A549 (cell line): ENCODE results near the gene TSR3. TPM values are rescaled to one million over a fixed set of nuclear protein-coding genes. Genes with fewer than 3 reads are reported as not detected.
A peak's percentile ranks its signal among the peaks of the same experiment; 100 is the strongest.

Experiments used
- ATAC-seq, 2 experiments: fragments of 200-7000 bp in 1 of 2; fragments of >200 bp in 1 of 2; cut with Nextera tagmentation in 1 of 2; cut with Tn5 transposase in 1 of 2; 3 replicates each; pipeline versions ENCODE4 v1.8.0 to v1.9.1; 2018 to 2020; ENCODE audit warnings: mild to moderate bottlenecking in 1 of 2, moderate library complexity in 1 of 2
- CTCF ChIA-PET: fragments of 300-600 bp; sonication (Branson Sonifier 250); formaldehyde crosslinking; extraction: SDS; loops from one replicate; lab custom pipeline; 2021; ENCODE audit warnings: antibody characterized with exemption, inconsistent platforms; lab: Yijun Ruan, JAX
- POLR2A ChIA-PET: fragments of 350-600 bp; formaldehyde crosslinking; extraction: SDS; loops from one replicate; lab custom pipeline; 2021; ENCODE audit warnings: antibody characterized with exemption, inconsistent platforms; lab: Yijun Ruan, JAX
- DNase-seq, 2 experiments: peaks; one replicate each; pipeline versions ENCODE4 v3.0.0 to v3.0.0-alpha.2; 2011 to 2016; ENCODE audit warnings: low read depth in 1 of 2, low spot score in 1 of 2
- FAIRE-seq: peaks from 2 replicates; lab custom pipeline; 2011; peaks lifted over from hg19 to GRCh38; lab: Jason Lieb, UNC
- H3K27ac ChIP-seq, 2 experiments: fragments of >200 bp; sonication (Bioruptor Twin); formaldehyde crosslinking; 3 replicates each; pipeline ENCODE4 v1.5.1; 2016 to 2017
- H3K4me1 ChIP-seq: fragments of >200 bp; sonication (Bioruptor Twin); formaldehyde crosslinking; 3 replicates; pipeline ENCODE4 v1.6.1; 2016
- H3K4me2 ChIP-seq: fragments of >200 bp; sonication (Bioruptor Twin); formaldehyde crosslinking; 3 replicates; pipeline ENCODE4 v1.6.1; 2016
- H3K4me3 ChIP-seq: fragments of >200 bp; sonication (Bioruptor Twin); formaldehyde crosslinking; 3 replicates; pipeline ENCODE4 v1.5.1; 2016
- H3K9me3 ChIP-seq: fragments of >200 bp; sonication (Bioruptor Twin); formaldehyde crosslinking; 3 replicates; pipeline ENCODE4 v1.6.1; 2016
- CBX2 ChIP-seq: fragments of 200-600 bp; sonication (generic); IDR thresholded peaks from 2 replicates; pipeline ENCODE4 v1.6.1; 2016; ENCODE audit warnings: low read depth, mild to moderate bottlenecking, borderline replicate concordance
- CHD2 ChIP-seq: fragments of 150-350 bp; IDR thresholded peaks from 2 replicates; pipeline ENCODE4 v1.6.1; 2014; ENCODE audit warnings: low read length; ENCODE audit not compliant: partially characterized antibody
- CHD4 ChIP-seq: fragments of 200-600 bp; sonication (generic); IDR thresholded peaks from 2 replicates; pipeline ENCODE4 v1.6.1; 2016; ENCODE audit warnings: antibody characterized with exemption, mild to moderate bottlenecking, borderline replicate concordance
- FOSB ChIP-seq: fragments of 250-450 bp; sonication (Bioruptor Pico); IDR thresholded peaks from 2 replicates; pipeline ENCODE4 v1.5.0; 2020; ENCODE audit warnings: mild to moderate bottlenecking, moderate library complexity
- GATA3 ChIP-seq: IDR thresholded peaks from 2 replicates; pipeline ENCODE4 v1.6.1; 2012; ENCODE audit warnings: borderline replicate concordance
- JUNB ChIP-seq: fragments of >200 bp; sonication (Bioruptor Twin); formaldehyde crosslinking; IDR thresholded peaks from 2 replicates; pipeline ENCODE4 v1.6.1; 2016
- NPAS2 ChIP-seq: fragments of 250-450 bp; sonication (Bioruptor Pico); IDR thresholded peaks from 2 replicates; pipeline ENCODE4 v1.8.0; 2022; ENCODE audit warnings: mild to moderate bottlenecking, moderate library complexity, borderline replicate concordance
- PHF8 ChIP-seq: fragments of 200-600 bp; sonication (generic); IDR thresholded peaks from 2 replicates; pipeline ENCODE4 v1.6.1; 2016; ENCODE audit warnings: low read depth, mild to moderate bottlenecking, antibody characterized with exemption, moderate library complexity, borderline replicate concordance
- RAD21 ChIP-seq, 2 experiments: fragments of >200 bp in 1 of 2; sonication (Bioruptor Twin) in 1 of 2; formaldehyde crosslinking in 1 of 2; IDR thresholded peaks in 1 of 2; conservative IDR thresholded peaks in 1 of 2; 2 replicates in 1 of 2; 3 replicates in 1 of 2; pipeline ENCODE4 v1.6.1; 2012 to 2018; ENCODE audit warnings: inconsistent platforms in 1 of 2
- RCOR1 ChIP-seq: fragments of 150-350 bp; IDR thresholded peaks from 2 replicates; pipeline ENCODE4 v1.6.1; 2014; ENCODE audit warnings: antibody characterized with exemption, low read length, low read depth
- RFX5 ChIP-seq: fragments of 450-650 bp; IDR thresholded peaks from 2 replicates; pipeline ENCODE4 v1.7.1; 2014; ENCODE audit warnings: antibody characterized with exemption, mild to moderate bottlenecking, moderate library complexity
- SMC3 ChIP-seq: fragments of >200 bp; sonication (Bioruptor Twin); formaldehyde crosslinking; IDR thresholded peaks from 3 replicates; pipeline ENCODE4 v1.6.1; 2018; ENCODE audit warnings: inconsistent platforms
- TP53 ChIP-seq: fragments of 250-450 bp; sonication (Bioruptor Pico); IDR thresholded peaks from 2 replicates; pipeline ENCODE4 v1.5.0; 2021; ENCODE audit warnings: mild to moderate bottlenecking, moderate library complexity
- ZNF302 ChIP-seq: fragments of 250-450 bp; sonication (Bioruptor Pico); IDR thresholded peaks from 2 replicates; pipeline ENCODE4 v1.9.0; 2021; ENCODE audit warnings: inconsistent platforms, mild to moderate bottlenecking, moderate library complexity
- WGBS: methylation state at CpG from one replicate; pipeline ENCODE4 v1.1.6; 2017; ENCODE audit errors: missing lambda C conversion rate; 5-methylcytosine and 5-hydroxymethylcytosine counted together
- polyA plus RNA-seq, 4 experiments: library from polyadenylated mRNA; depleted of rRNA in 3 of 4; stranded (reverse); fragments of >200 nt; fragmentation: RNase III in 1 of 4; extraction: RNeasy Plus Mini Kit Qiagen cat#74134 plus additional on column Dnase treatment in 1 of 4; gene quantifications; 2 replicates in 3 of 4; 3 replicates in 1 of 4; pipeline ENCODE4 v1.2.3, GENCODE V29; 2011 to 2017
- TF ChIP-seq, protein P1 (sequence below): fragments of >200 bp; sonication (Bioruptor Twin); formaldehyde crosslinking; IDR thresholded peaks from 2 replicates; pipeline ENCODE4 v1.6.1; 2016
- TF ChIP-seq, protein P2 (sequence below): IDR thresholded peaks from 2 replicates; pipeline ENCODE4 v1.6.1; 2012; ENCODE audit warnings: low read depth, borderline replicate concordance
- TF ChIP-seq, protein P3 (sequence below): fragments of 250-450 bp; sonication (Bioruptor Pico); IDR thresholded peaks from 2 replicates; pipeline ENCODE4 v1.5.0; 2021; ENCODE audit warnings: mild to moderate bottlenecking, moderate library complexity, borderline replicate concordance
- TF ChIP-seq, protein P4 (sequence below): fragments of 200-600 bp; sonication (generic); IDR thresholded peaks from 2 replicates; pipeline ENCODE4 v1.6.1; 2016; ENCODE audit warnings: antibody characterized with exemption, mild to moderate bottlenecking, moderate library complexity

Gene TSR3
- polyA plus RNA-seq, 2 of the 4 experiments (the other 2 are of a cell fraction) = 32.6 to 52.3 TPM

DNA sequence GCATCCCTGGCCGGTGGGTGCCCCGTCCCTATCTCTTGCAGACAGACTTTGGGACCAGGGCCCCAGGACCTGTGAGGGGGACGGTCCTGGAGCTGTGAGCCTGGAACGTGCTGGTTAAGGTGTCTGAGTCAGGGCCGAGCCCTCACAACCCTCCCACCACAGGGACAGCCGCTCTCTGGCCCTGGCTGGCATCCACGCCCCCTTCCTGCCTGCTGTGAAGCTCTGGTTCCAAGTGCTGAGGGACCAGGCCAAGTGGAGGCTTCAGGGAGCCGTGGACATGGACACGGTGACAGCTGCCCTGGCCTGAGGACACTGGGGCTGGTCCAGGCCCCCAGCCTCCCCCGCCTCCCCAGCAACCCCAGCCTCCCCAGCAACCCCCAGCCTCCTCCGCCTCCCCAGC lies 6.6 kb downstream of the TSR3 start (continued):
- TF ChIP-seq PHF8 = no peak
- TF ChIP-seq, all 56 proteins: peak for 0

DNA sequence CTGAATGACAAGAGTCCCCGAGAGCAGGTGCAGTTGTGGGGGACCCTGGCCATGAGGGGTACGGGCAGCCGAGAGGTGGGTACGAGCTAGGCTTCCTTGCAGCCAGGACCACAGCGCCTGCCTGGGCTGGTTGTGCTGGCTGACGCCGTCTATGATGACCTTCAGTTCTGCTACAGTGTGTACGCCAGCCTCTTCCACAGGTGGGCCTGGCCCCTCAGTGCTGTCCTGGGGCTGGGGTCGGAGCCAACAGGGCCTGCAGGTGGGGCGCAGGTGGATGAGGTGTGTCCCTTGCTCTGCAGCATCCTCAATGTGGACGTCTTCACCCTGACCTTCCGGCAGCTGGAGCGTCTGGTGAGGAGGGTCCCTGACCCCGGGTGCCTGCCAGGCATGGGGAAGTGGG lies 7.2 kb downstream of the TSR3 start:
- ChIA-PET CTCF (interaction anchor here (0.8 to 9.4 kb wide), 5 partner anchors 8 to 401 kb away, joined by 3 to 78 read pairs (median 4); partner anchors contain the start of gene UQCC4), POLR2A (interaction anchor here (0.5 to 1.6 kb wide), 2 partner anchors 39 to 64 kb away, joined by 3 read pairs; no protein-coding TSS in a partner anchor)
- Histone ChIP-seq H3K4me1 (peaks cover 11% of the 10 kb centered on the region), H3K4me2 (no peak overlapping the region), H3K27ac (no peak overlapping the region), H3K9me3 (no peaks in the 10 kb centered on the region), H3K4me3 (no peak overlapping the region)
- FAIRE-seq (no peak), ATAC-seq (no peak), DNase-seq (no peak)
- TF ChIP-seq NPAS2 (no peak), CBX2 (no peak), CHD2 (no peak), RFX5 (no peak), FOSB (CRISPR knock-in tag) (no peak), GATA3 (no peak), TP53 (no peak), CHD4 (no peak), RCOR1 (no peak), RAD21 (conservative IDR thresholded peaks at IDR 0.05 in 1 of 2, IDR thresholded peaks at IDR 0.05 in 1 of 2) (no peak), JUNB (no peak), SMC3 (no peak), ZNF302 (CRISPR knock-in tag) (no peak)
- TF ChIP-seq, protein P1, sequence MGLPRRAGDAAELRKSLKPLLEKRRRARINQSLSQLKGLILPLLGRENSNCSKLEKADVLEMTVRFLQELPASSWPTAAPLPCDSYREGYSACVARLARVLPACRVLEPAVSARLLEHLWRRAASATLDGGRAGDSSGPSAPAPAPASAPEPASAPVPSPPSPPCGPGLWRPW = no peak
- TF ChIP-seq, protein P2, sequence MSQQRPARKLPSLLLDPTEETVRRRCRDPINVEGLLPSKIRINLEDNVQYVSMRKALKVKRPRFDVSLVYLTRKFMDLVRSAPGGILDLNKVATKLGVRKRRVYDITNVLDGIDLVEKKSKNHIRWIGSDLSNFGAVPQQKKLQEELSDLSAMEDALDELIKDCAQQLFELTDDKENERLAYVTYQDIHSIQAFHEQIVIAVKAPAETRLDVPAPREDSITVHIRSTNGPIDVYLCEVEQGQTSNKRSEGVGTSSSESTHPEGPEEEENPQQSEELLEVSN = no peak
- TF ChIP-seq, protein P3, sequence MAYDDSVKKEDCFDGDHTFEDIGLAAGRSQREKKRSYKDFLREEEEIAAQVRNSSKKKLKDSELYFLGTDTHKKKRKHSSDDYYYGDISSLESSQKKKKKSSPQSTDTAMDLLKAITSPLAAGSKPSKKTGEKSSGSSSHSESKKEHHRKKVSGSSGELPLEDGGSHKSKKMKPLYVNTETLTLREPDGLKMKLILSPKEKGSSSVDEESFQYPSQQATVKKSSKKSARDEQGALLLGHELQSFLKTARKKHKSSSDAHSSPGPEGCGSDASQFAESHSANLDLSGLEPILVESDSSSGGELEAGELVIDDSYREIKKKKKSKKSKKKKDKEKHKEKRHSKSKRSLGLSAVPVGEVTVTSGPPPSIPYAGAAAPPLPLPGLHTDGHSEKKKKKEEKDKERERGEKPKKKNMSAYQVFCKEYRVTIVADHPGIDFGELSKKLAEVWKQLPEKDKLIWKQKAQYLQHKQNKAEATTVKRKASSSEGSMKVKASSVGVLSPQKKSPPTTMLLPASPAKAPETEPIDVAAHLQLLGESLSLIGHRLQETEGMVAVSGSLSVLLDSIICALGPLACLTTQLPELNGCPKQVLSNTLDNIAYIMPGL (CRISPR knock-in tag) = no peak
- 80% methylated on average over 12 of the region's 14 CpGs for WGBS

DNA sequence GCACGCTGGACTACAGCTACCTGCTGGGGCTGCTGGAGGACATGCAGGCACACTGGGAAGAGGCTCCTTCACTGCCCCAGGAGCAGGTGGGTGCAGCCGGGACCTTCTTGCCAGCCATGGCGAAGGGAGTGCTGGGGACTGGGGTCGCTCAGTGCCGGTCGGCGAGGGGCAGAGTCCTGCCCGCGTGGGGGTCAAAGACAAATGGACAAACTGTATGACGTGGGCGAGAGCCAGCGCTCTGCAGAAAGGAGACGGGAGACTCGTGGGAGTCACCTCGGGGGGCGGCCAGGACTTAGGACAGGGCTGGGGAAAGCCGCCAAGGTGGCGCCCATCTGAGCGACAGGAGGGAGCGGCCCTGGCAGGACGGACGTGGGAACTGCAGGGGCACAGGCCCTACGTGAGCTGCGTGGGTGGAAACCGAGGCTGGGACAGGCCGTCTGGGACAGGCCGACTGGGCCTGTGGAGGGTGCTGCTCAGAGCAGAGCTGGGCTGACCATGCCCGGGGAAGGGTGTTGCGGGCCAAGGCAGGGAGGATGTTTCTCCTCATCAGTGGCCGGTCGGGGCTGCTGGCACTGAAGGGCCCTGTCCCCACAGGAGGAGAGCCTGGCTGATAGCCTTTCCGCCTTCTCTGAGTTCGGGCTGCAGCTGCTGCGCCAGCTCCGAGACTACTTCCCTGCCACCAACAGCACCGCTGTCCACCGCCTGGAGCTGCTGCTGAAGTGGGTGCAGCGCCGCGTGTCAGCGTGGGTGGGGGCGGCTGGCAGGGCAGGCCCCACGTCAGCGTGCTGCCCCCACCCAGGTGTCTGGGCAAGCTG lies 8.0 kb downstream of the TSR3 start:
- H3K4me1 ChIP-seq = peaks cover 11% of the 10 kb centered on the region
- no peak overlapping the region for H3K27ac ChIP-seq
- FAIRE-seq (no peak), ATAC-seq (peak; percentile 0 to 2; a peak in 3 of 6 replicates)
- H3K9me3 ChIP-seq = no peaks in the 10 kb centered on the region
- no peak overlapping the region for H3K4me3 ChIP-seq
- POLR2A ChIA-PET = no interaction called here
- TF ChIP-seq, protein P4, sequence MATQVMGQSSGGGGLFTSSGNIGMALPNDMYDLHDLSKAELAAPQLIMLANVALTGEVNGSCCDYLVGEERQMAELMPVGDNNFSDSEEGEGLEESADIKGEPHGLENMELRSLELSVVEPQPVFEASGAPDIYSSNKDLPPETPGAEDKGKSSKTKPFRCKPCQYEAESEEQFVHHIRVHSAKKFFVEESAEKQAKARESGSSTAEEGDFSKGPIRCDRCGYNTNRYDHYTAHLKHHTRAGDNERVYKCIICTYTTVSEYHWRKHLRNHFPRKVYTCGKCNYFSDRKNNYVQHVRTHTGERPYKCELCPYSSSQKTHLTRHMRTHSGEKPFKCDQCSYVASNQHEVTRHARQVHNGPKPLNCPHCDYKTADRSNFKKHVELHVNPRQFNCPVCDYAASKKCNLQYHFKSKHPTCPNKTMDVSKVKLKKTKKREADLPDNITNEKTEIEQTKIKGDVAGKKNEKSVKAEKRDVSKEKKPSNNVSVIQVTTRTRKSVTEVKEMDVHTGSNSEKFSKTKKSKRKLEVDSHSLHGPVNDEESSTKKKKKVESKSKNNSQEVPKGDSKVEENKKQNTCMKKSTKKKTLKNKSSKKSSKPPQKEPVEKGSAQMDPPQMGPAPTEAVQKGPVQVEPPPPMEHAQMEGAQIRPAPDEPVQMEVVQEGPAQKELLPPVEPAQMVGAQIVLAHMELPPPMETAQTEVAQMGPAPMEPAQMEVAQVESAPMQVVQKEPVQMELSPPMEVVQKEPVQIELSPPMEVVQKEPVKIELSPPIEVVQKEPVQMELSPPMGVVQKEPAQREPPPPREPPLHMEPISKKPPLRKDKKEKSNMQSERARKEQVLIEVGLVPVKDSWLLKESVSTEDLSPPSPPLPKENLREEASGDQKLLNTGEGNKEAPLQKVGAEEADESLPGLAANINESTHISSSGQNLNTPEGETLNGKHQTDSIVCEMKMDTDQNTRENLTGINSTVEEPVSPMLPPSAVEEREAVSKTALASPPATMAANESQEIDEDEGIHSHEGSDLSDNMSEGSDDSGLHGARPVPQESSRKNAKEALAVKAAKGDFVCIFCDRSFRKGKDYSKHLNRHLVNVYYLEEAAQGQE = no peak
- TF ChIP-seq, all 56 proteins: peak for 0
- CTCF ChIA-PET = interaction anchor here (0.8 to 9.4 kb wide), 5 partner anchors 7 to 43 kb away, joined by 6 to 78 read pairs (median 18); partner anchors contain the start of gene BAIAP3
- no peak for DNase-seq
- H3K4me2 ChIP-seq = peak overlapping the region; percentile 90
- WGBS = 66% methylated on average over 39 of the region's 44 CpGs
